ENCODE results near the gene CYB561D1.
"Not testable (repeated sequence)": the region's sequence is repeated elsewhere in the genome, so short reads cannot be mapped to it uniquely, and the experiment has no call there.

CYB561D1 gene, protein sequence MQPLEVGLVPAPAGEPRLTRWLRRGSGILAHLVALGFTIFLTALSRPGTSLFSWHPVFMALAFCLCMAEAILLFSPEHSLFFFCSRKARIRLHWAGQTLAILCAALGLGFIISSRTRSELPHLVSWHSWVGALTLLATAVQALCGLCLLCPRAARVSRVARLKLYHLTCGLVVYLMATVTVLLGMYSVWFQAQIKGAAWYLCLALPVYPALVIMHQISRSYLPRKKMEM

DNA sequence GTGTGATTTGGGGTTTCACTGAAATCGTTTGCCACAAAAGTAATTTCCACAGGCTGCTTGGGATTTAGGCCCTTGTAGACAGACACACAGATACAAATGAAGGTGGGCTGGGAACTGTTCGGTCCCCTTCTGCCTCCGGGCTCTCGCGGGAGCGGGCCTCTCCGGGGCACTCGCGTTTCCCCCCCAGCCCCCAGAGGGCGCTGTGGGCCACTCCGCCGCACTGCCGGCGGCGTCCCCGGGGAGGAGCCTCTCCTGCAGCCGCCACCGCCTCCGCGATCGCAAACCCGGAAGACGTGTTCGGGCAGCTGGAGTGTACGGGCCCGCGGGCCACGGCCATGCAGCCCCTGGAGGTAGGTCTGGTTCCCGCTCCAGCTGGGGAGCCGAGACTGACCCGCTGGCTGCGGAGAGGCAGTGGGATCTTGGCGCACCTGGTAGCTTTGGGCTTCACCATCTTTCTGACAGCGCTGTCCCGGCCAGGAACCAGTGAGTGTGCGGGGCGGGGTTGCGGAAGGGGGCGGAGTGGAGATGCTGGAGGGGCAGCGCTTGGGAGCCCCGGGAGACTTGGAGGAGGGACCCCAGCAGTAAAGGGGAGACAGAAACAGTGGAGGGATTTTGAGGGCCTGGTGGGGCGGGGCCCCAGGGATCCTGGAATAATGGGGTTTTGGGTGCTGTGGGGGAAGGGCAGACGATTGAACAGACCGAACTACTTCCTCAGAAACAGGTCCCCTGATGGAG lies at the start of gene CYB561D1:
CYB561D1 (plus strand) TSS at position 290 of the 735 bp plus-strand sequence; CDS start at position 336, 46 bp downstream.
- peak; percentile 78 to 85 (median 83) for DNase-seq (ENCODE audit: low read depth in 4 of 4, low spot score in 1 of 4)

DNA sequence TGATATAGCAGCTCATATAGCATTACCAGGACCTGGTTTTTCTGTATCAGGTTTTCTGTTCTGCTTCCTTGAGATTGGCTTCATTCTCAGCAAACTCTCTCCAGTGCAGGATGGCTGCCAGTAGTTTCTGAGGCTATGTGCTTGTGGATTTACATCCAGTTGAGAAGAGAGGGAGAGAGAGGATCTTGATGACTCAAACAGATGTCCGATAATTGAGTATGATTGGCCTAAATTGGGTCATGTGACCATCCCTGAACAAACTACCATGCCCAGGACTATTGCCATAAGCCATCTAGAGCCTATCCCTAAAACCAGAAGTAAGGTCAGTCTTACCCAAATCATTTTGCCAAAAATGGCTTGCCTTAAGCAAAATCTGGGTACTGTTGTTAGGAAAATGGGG lies 49.5 kb upstream of the CYB561D1 start:
- no peak for DNase-seq (ENCODE audit: low read depth in 4 of 4, low spot score in 1 of 4)

DNA sequence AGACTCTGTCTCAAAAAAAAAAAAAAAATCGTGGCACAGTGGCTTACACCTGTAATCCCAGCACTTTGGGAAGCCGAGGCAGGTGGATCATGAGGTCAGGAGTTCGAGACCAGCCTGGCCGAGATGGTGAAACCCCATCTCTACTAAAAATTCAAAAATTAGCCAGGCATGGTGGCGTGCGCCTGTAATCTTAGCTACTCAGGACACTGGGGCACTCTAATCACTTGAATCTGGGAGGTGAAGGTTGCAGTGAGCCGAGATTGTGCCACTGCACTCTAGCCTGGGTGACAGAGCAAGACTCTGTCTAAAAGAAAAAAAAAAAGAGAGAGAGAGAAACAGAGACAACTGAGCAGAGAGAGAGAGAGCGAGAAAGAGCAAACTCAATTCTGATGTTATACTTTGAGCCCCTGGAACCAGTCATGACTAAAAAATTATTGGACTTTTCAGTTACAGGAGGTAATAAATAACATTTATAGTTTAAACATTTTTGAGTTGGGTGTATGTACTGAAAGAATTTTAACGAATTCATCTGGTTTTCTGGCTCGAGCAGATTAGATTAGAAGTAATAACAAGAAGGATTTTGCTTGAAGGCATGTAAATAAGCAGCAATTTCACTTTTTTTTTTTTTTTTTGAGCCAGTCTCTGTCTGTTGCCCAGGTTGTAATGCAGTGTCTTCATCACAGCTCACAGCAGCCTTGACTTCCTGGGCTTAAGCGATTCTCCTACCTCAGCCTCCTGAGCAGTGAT lies 47.8 kb upstream of the CYB561D1 start:
- not testable (repeated sequence) for DNase-seq (ENCODE audit: low read depth in 4 of 4, low spot score in 1 of 4)

DNA sequence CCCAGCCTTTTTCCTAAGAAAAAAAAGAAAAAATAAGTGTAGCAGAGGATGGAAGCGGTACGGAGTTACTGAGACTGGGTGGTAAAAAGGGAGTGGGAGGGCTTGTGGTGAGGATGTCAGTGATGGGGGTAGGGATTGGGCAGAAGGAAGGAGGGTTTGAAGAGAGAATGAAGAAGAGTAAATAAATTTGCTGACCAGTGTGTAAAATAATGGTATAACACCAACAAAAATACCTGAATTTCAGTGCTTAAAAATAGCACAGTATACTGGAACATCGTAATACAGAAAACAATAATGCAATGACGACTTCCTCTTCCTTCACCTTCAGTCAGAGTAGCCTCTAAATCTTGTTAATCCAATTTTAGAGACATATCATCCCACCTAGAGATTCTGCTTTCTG lies 46.4 kb upstream of the CYB561D1 start:
- DNase-seq (ENCODE audit: low read depth in 4 of 4, low spot score in 1 of 4): no peak

DNA sequence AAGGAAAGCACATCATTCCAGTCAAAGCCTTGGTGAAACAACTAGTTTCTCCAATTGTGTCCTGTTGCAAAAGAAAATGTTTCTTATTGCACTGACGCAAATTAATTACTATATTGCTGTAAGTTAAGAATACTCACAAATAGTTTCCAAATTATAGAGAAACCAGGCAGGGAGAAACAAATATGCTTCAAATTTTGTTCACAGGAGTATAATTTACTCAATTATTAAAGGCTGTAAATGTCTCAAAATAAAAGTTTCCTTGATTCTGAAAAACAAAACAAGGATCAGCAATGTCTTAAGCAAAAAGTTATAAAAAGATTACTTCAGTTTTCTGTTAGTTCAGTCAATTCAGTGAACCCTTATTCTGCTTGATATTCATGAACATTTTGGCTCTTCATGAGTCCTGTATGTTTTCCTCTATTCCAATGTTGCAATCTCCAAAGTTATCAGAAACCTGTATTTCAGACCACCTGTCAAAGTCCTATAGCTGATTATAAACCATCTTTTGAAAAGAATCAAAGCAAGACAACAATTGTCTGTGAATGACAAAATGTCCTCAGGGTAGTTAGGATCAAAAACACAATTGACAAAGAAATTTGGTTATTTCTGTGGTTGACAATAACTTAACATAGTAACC lies 39.3 kb upstream of the CYB561D1 start:
- DNase-seq (ENCODE audit: low read depth in 4 of 4, low spot score in 1 of 4): no peak

DNA sequence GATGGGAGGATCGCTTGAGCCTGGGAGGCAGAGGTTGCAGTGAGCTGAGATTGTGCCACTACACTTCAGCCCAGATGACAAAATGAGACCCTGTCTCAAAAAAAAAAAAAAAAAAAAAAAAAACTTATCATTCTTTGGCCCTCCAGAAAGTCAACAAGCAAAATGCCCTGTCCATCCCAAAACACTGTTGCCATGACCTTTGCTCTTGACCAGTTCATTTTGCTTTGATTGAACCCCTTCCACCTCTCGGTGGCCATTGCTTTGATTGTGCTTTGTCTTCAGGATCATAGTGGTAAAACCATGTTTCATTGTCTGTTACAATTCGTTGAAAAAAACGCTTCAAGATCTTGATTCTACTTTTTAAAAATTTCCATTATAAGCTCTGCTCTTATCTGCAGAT lies 36.1 kb upstream of the CYB561D1 start:
- DNase-seq (ENCODE audit: low read depth in 4 of 4, low spot score in 1 of 4): no peak

DNA sequence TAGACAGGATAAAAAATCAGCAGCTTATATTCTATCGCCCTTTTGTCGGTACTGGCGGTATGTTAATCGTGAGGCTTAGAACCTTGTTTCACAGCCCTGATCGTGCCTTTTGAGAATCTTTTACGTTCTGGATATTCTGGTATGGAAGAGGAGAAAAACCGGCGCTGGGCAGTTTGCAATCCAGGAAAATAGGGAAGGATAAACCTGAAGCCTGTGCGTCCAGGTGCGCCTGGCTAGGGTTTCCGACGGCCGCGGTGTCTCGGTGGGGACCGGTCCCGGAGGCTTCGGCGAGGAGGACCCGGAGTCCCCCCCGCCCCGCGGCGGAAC lies 27.8 kb upstream of the CYB561D1 start:
- no peak for DNase-seq (ENCODE audit: low read depth in 4 of 4, low spot score in 1 of 4)

DNA sequence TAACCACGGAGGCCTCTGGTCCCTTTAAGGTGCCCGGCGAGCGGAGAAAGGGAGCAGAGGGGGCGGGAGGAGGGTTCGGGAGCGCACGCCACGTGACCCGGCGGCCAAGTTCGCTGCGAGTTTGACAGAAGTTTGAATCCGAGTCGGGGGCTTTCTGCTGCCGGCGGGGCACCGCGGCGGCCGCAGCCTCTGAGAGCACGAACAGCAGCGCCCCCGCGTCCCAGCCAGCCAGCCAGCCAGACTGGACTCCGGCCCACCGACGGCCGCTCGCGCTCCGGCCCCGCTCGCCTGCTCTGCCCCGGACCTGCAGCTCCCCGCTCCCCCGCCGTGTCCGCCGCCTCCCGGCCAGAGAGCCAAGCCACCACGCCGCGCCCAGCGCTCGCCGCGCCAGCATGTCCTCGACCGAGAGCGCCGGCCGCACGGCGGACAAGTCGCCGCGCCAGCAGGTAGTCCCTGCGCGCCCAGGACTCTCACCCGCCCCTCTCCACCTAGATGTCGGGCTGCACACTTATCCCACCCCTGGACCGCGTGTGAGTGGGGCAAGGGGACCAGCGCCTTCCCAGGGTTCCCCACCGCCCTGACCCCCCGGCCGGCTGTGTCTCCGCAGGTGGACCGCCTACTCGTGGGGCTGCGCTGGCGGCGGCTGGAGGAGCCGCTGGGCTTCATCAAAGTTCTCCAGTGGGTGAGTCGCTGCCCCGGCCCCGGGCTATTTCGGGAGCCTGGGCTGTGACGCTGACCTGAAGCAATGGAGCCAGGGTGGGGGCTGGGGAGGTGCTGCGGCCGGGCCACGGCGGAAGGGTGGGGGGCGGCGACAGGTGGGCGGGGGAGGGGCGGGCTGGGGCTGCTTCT lies 27.2 kb upstream of the CYB561D1 start, which contains the start of gene SYPL2:
SYPL2 (plus strand) TSS at position 95 of the 849 bp plus-strand sequence; CDS start at position 393, 298 bp downstream.
- DNase-seq (ENCODE audit: low read depth in 4 of 4, low spot score in 1 of 4): no peak

DNA sequence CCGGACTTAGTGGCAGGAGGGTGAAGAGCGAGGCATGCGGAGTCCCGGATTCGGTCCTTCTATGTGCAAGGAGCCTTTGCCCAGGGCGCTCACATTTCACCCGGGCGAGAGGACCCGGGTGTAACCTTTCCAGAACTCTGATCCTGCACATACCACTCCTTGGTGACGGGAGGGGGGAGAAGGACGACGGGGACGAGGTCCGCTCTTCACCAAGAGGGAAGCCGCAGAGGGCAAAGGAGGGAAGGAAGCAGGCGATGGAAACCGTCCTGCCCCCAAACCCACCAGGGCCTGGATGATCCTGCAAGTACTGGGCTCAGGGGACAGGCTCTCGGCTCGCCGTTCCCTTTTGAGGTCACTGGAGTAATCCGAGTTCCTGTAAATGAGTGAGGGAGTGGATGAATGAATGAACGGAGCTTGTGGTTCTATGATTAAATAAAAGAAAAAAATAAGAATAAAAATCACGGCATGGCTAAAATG lies 26.6 kb upstream of the CYB561D1 start:
- DNase-seq (ENCODE audit: low read depth in 4 of 4, low spot score in 1 of 4): no peak

DNA sequence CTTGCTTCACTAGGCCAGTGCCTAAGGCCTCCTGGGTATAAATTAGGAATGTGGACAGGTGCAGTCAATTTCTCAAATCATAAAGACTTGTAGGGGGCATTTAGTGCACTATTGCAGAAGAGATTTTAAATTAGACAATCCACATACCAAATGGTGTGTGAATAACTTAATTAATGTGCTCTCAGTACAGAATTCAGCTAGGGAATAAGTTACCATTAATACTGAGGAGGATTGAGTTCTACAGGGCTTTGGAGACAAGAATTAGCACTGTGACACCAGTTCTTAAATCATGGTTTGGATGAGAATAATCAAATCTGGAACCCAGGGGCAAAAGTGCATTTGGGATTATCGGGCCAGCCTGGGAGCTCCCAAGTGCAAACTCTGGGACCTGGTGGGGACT lies 25.8 kb upstream of the CYB561D1 start:
- DNase-seq (ENCODE audit: low read depth in 4 of 4, low spot score in 1 of 4): no peak

DNA sequence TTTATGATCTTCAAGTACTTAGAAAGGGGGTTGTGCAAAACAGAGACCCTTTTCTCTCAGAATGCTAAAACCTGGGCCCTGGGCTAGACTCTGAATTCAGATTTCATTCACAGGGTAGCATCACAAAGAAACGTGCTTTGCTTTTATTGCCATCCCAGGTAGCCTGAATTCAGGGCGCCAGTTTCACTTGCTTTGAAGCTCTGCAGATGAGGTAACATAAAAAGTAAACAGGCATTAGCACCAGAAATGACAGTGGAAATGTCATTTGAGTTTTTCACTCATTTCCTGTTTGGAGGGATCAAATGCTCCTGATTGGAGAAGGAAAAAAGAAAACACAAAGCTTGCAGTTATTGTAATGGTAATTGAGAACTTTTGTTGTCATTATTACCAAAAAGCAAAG lies 25.0 kb upstream of the CYB561D1 start:
- no peak for DNase-seq (ENCODE audit: low read depth in 4 of 4, low spot score in 1 of 4)

DNA sequence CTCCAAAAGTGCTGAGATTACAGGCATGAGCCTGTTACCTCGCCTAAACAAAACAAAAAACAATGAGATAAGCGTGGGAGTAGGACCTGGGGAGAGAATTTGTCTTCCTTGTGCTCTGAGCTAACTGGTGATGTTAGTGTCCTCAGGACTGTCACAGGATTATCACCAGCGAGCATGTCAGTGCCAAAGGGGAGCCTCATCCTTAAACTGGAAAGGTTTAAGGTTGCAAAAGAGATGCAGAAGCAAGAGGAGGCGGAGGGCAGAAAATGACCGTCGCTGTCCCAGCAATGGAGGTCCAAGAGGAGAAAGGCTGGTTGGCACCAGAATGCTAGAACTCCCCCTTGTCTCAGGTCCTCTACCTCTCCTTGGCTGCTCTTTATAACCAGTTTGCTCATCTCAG lies 23.6 kb upstream of the CYB561D1 start:
- DNase-seq (ENCODE audit: low read depth in 4 of 4, low spot score in 1 of 4): no peak

DNA sequence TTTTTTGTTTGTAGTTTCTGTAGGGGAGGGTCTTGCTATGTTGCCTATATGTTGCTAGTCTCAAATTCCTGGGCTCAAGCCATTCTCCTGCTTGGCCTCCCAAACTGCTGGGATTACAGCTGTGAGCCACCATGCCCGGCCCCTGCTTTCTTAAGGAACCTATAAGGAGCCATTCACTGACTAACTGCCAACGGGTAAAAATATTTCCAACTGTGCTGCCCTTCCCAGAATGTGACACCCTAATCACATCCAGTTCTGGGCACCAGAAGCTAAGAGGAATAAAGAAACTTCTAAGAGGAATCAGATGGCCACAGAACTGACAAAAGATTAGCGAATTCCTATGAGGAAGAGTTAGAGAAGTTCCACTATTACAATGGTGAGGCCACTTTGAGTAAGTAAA lies 21.1 kb upstream of the CYB561D1 start:
- no peak for DNase-seq (ENCODE audit: low read depth in 4 of 4, low spot score in 1 of 4)

DNA sequence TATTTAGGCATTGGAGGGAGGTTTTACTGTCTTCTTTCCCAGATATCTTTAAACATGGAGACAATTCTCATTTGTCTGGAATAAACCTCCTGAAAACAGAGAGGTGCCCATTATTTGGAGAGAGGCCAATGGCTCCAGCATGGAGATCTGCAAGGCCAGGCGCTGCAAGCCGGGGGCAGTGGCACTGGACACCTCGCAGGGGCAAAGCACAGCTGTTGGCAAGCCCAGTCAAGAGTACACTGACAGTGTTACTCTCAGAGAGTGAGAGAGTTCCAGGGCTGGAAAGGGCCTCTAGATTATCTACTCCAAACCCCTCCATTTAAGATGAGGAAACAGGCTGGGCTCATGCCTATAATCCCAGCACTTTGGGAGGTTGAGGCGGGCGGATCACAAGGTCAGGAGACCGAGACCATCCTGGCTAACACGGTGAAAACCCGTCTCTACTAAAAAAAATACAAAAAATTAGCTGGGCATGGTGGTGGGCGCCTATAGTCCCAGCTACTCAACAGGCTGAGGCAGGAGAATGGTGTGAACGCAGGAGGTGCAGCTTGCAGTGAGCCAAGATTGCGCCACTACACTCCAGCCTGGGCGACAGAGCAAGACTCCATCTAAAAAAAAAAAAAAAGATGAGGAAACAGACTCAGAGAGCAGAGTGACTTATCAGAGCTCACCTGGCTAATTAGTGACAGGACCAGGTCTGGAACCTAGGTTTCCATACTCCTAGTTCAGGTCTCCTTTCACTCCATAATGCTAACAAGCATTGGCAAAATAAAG lies 20.4 kb upstream of the CYB561D1 start:
- DNase-seq (ENCODE audit: low read depth in 4 of 4, low spot score in 1 of 4): not testable (repeated sequence)

DNA sequence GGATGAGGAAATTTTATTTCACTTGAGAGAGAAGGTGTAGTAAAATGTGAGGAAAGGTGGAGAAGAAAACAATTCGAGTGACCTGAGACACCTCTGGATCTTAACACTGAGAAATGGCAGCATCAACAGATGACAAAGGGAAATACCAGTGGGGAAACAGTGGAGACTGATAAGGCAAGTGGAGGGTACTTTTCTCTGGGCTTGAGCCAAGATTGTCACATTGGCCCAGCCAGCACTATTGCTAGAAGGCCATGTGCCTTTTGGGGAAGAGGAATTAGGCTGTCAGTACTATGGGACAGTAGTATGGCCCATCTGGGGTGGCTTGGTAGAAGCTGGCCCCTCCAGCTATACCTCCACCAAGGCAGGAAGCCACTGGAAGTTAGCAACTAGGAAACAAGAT lies 19.2 kb upstream of the CYB561D1 start:
- no peak for DNase-seq (ENCODE audit: low read depth in 4 of 4, low spot score in 1 of 4)

DNA sequence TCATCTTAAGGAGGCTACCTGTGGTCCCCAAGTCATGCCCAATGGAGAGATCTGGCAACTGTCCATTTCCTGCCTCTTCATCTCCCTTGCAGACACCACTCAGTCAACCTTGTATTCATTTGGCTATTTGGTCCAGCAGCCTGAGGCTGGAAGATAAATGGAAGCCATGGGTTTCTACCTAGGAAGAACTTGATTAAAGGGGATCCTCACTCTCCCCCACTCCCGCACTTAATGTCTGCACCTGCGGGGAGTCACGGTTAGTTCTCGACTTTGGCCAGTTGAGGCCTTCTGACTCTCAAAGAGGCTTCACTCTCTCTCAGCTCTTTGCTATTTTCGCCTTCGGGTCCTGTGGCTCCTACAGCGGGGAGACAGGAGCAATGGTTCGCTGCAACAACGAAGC lies 18.6 kb upstream of the CYB561D1 start:
- DNase-seq (ENCODE audit: low read depth in 4 of 4, low spot score in 1 of 4): no peak

DNA sequence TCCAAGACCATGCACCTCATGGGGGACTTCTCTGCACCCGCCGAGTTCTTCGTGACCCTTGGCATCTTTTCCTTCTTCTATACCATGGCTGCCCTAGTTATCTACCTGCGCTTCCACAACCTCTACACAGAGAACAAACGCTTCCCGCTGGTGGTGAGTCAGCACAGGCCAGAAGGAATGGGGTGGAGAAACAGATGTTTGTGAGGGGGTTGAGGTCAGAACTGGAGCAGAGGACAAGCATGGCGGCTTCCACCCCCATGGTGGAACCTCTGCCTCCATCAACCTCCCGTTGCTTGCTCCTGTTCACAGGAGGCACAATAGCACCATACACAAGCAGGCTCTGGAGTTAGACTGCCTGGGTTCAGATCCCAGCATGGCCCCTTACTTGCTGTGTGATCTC lies 17.1 kb upstream of the CYB561D1 start:
- no peak for DNase-seq (ENCODE audit: low read depth in 4 of 4, low spot score in 1 of 4)

DNA sequence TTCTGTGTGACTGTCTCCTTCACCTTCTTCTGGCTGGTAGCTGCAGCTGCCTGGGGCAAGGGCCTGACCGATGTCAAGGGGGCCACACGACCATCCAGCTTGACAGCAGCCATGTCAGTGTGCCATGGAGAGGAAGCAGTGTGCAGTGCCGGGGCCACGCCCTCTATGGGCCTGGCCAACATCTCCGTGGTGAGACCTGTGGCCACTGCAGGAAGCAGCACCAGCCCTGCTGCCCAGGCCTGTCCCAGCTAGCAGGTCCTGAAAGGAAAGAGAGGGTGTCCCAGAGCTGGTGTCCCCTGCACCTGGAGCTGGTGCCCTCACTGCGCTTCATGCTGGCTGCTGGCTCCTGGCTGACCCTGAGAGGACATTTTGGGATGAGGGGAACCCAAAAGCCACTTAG lies 16.1 kb upstream of the CYB561D1 start:
- DNase-seq (ENCODE audit: low read depth in 4 of 4, low spot score in 1 of 4): no peak

DNA sequence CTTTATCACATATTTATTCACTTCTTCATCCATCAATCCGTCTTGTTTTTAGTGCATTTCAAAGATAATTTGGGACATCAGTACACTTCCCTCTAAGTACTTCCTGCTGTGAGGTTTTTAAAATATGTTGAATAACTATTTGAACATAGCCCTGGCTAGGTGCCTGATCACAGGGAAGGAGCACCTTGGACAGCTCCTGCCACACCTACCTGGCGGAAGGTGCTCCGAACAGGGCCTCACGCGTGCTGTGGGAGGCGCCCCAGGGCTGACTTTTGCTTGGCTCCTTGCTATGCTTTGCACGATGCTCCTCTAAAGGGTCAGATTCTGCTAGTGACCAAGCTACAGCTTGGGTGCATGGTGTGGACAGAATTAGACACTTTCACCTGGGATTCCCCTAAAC lies 15.1 kb upstream of the CYB561D1 start:
- DNase-seq (ENCODE audit: low read depth in 4 of 4, low spot score in 1 of 4): no peak

DNA sequence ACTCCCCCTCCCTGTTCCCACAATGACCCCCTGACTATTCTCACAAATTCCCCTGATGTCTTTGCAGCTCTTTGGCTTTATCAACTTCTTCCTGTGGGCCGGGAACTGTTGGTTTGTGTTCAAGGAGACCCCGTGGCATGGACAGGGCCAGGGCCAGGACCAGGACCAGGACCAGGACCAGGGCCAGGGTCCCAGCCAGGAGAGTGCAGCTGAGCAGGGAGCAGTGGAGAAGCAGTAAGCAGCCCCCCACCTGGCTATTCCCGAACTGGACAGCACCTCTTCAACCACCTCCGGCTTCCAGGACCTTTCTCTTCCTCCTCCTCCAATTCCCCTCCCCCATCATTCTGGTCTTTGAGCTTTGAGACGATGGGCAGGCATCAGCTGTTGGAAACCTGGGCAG lies 14.6 kb upstream of the CYB561D1 start:
- DNase-seq (ENCODE audit: low read depth in 4 of 4, low spot score in 1 of 4): no peak
